GM10266 (cell line): ENCODE measurements around the gene PSMD12.
"Not testable (repeated sequence)": the region's sequence is repeated elsewhere in the genome, so short reads cannot be mapped to it uniquely, and the experiment has no call there.

Experiments
- DNase-seq: peaks from one replicate; pipeline ENCODE4 v3.0.0; 2012; ENCODE audit errors: extremely low spot score
- CTCF ChIP-seq: IDR thresholded peaks from 2 replicates; pipeline ENCODE4 v1.5.1; 2012; ENCODE audit warnings: mild to moderate bottlenecking, low read depth; ENCODE audit not compliant: control insufficient read depth, insufficient read depth; ENCODE audit errors: missing control alignments

PSMD12 gene

DNA sequence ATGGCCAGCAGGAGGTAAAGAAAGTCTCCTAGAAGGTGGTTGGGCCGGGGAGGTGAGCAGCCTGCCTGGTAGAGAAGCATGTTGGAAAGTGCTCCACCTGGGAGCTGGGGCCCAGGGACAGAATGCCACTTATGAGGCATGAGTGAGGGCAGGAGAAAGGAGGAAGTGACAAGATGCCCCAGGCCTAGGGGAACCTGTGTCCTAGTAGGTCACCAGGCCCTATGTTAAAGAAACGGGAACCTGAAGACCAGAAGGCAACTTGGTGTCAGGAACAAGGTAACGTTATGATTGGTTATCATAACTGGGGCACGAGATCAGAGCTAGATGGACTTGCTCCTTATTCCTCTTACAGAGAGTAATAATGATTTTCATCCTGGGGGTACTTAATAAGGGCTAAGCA is 45.0 kb upstream of the PSMD12 start:
- no peak for TF ChIP-seq CTCF

GRCh38 chr17:67408455-67408830 is 42.1 kb upstream of the PSMD12 start:
- not testable (repeated sequence) for DNase-seq

More for the DNA sequence above, 45.0 kb upstream of the PSMD12 start:
- no peak for DNase-seq

GRCh38 chr17:67403483-67403882 is 37.1 kb upstream of the PSMD12 start:
- DNase-seq = no peak
- TF ChIP-seq CTCF = no peak

DNA sequence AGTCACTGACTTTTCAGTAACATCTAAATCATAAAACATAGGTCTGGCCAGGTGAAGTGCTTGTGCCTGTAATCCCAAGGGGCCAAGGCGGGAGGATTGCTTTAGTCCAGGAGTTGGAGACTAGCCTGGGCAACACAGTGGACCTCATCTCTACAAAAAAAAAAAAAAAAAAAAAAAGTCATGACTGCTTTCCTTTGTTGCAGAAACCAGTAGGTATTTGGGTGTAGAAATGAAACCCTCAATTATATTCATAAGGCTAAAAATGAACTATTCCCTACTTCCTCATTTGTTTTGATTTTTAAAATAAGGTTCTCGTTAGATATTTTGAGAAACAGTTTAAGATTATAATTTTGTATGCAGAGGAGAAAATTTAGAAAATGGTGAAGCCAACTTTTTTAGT is 36.7 kb upstream of the PSMD12 start:
- no peak for TF ChIP-seq CTCF
- DNase-seq = no peak

GRCh38 chr17:67401598-67402504 is 35.5 kb upstream of the PSMD12 start:
- no peak for DNase-seq

DNA sequence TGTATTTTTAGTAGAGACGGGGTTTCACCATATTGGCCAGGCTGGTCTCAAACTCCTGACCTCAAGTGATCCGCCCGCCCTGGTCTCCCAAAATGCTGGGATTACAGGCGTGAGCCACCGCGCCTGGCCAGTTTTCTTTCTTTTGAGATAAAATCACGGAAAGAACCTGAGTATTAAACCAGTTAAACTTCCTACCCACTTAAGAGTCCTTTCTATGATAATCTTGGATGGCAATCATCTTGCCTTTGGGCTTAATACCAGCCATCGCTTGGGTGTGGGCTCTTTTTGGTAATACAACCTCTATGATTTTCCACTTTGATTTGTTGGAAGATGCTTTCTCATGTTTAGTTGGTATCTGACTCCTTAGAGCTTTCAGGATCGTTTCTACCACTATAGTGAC is 34.7 kb upstream of the PSMD12 start:
- DNase-seq = no peak
- no peak for TF ChIP-seq CTCF

More at GRCh38 chr17:67401598-67402504, 35.5 kb upstream of the PSMD12 start:
- no peak for TF ChIP-seq CTCF

DNA sequence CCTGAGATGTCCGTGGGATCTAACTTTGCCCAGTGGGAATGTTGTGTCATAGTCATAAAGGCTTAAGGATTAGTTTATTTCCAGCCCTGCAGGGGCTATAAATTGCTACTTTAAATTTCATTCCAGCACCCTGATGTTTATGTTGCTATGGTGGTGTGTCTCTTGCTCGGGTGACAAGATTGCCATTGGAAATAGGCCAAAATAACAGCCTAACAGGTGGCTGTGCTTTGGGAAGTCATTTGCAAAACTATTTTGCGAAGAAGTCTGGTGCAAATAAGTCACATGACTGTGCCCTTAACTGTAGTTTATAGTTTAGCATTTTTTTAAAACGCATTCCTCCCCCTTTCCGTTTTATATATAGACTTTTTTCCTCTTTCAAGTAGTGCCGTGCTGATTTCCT is 33.8 kb upstream of the PSMD12 start:
- no peak for DNase-seq

More for the DNA sequence above, 33.8 kb upstream of the PSMD12 start:
- TF ChIP-seq CTCF = no peak
